ENCODE results near the gene TRPM3. TPM values are rescaled to one million over a fixed set of nuclear protein-coding genes. Genes with fewer than 3 reads are reported as not detected.
A peak's percentile ranks its signal among the peaks of the same experiment; 100 is the strongest.

The TRPM3 gene
- total and polyA plus RNA-seq, 2 of the 8 experiments (the other 6 are each of a cell fraction or from before 2014, with no cell fraction given) = 2.4 to 10.9 TPM

- TF ChIP-seq HDAC2 (IDR thresholded peaks at IDR 0.05; ENCODE audit: borderline replicate concordance in 1 of 2, low read depth in 2 of 2, low read length in 2 of 2) (0 out of 4 replicates have a peak, but pooled peaks of 1 of the 2 experiments have one; percentile 59), CREB1 (IDR thresholded peaks at IDR 0.05) (no peak), E2F6 (IDR thresholded peaks at IDR 0.05) (no peak), POU5F1 (IDR thresholded peaks at IDR 0.05; ENCODE audit: low read depth, low read length) (no peak), SP2 (IDR thresholded peaks at IDR 0.05; ENCODE audit: low read length) (no peak), TCF12 (IDR thresholded peaks at IDR 0.05; ENCODE audit: low read depth, low read length) (peak; percentile 83), CBX5 (IDR thresholded peaks at IDR 0.05; ENCODE audit: low read depth, low read length) (no peak), KDM4A (IDR thresholded peaks at IDR 0.05; ENCODE audit: low read depth, low read length, severe bottlenecking) (peak; percentile 74), SIN3A (conservative IDR thresholded peaks at IDR 0.05 in 1 of 2, IDR thresholded peaks at IDR 0.05 in 1 of 2; ENCODE audit: low read depth in 1 of 2, low read length in 2 of 2) (no peak; a peak in 1 of 4 replicates), CTBP2 (IDR thresholded peaks at IDR 0.05; ENCODE audit: borderline replicate concordance, insufficient read depth, insufficient read length, low read length) (peak; percentile 40), SAP30 (IDR thresholded peaks at IDR 0.05; ENCODE audit: insufficient read depth, insufficient replicate concordance, low read length) (no peak), BCL11A (IDR thresholded peaks at IDR 0.05; ENCODE audit: low read depth in 2 of 2, low read length in 2 of 2) (no peak), TAF7 (optimal IDR thresholded peaks at IDR 0.05; ENCODE audit: borderline replicate concordance, low read depth, low read length) (peak; percentile 13), KDM1A (IDR thresholded peaks at IDR 0.05; ENCODE audit: borderline replicate concordance, low read length) (no peak), RBBP5 (IDR thresholded peaks at IDR 0.05; ENCODE audit: borderline replicate concordance, low read depth, low read length) (peak; percentile 77; the same call in 1 of the 2 replicates), EZH2 (IDR thresholded peaks at IDR 0.05; ENCODE audit: low read depth, low read length, severe bottlenecking) (no peak), RXRA (IDR thresholded peaks at IDR 0.05; ENCODE audit: insufficient read depth, low read depth, low read length) (no peak), HDAC6 (IDR thresholded peaks at IDR 0.05; ENCODE audit: low read depth, low read length) (no peak), JUND (IDR thresholded peaks at IDR 0.05; ENCODE audit: low read length) (no peak), GTF2F1 (IDR thresholded peaks at IDR 0.05; ENCODE audit: borderline replicate concordance, low read depth, low read length) (no peak), USF2 (IDR thresholded peaks at IDR 0.05; ENCODE audit: low read length) (no peak)
Observed at GRCh38 chr9:71121275-71122021, at the start of gene TRPM3 (continued).

All from H1 (cell line).